ENCODE data around the gene RND3.

- TF ChIP-seq, protein P1, sequence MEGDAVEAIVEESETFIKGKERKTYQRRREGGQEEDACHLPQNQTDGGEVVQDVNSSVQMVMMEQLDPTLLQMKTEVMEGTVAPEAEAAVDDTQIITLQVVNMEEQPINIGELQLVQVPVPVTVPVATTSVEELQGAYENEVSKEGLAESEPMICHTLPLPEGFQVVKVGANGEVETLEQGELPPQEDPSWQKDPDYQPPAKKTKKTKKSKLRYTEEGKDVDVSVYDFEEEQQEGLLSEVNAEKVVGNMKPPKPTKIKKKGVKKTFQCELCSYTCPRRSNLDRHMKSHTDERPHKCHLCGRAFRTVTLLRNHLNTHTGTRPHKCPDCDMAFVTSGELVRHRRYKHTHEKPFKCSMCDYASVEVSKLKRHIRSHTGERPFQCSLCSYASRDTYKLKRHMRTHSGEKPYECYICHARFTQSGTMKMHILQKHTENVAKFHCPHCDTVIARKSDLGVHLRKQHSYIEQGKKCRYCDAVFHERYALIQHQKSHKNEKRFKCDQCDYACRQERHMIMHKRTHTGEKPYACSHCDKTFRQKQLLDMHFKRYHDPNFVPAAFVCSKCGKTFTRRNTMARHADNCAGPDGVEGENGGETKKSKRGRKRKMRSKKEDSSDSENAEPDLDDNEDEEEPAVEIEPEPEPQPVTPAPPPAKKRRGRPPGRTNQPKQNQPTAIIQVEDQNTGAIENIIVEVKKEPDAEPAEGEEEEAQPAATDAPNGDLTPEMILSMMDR (IDR thresholded peaks at IDR 0.05; ENCODE audit: insufficient read depth, low read length): no peak
- TF ChIP-seq, protein P2, sequence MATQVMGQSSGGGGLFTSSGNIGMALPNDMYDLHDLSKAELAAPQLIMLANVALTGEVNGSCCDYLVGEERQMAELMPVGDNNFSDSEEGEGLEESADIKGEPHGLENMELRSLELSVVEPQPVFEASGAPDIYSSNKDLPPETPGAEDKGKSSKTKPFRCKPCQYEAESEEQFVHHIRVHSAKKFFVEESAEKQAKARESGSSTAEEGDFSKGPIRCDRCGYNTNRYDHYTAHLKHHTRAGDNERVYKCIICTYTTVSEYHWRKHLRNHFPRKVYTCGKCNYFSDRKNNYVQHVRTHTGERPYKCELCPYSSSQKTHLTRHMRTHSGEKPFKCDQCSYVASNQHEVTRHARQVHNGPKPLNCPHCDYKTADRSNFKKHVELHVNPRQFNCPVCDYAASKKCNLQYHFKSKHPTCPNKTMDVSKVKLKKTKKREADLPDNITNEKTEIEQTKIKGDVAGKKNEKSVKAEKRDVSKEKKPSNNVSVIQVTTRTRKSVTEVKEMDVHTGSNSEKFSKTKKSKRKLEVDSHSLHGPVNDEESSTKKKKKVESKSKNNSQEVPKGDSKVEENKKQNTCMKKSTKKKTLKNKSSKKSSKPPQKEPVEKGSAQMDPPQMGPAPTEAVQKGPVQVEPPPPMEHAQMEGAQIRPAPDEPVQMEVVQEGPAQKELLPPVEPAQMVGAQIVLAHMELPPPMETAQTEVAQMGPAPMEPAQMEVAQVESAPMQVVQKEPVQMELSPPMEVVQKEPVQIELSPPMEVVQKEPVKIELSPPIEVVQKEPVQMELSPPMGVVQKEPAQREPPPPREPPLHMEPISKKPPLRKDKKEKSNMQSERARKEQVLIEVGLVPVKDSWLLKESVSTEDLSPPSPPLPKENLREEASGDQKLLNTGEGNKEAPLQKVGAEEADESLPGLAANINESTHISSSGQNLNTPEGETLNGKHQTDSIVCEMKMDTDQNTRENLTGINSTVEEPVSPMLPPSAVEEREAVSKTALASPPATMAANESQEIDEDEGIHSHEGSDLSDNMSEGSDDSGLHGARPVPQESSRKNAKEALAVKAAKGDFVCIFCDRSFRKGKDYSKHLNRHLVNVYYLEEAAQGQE (IDR thresholded peaks at IDR 0.05; ENCODE audit: insufficient replicate concordance, low read depth): no peak
- TF ChIP-seq POLR2AphosphoS5 (IDR thresholded peaks at IDR 0.05; ENCODE audit: low read depth) (no peak), SPI1 (IDR thresholded peaks at IDR 0.05; ENCODE audit: borderline replicate concordance, low read depth) (no peak), GABPA (IDR thresholded peaks at IDR 0.05; ENCODE audit: low read depth) (no peak)
Measured at GRCh38 chr2:150464986-150465385, 22.5 kb downstream of the RND3 start.
